NCI-H187 treated with DMSO at 0.1 percent for 48 hours (cell line): ENCODE results near the gene SLC2A8.

Source experiments
- DNase-seq: peaks from one replicate; lab custom pipeline; 2025; lab: John Stamatoyannopoulos, UW

The SLC2A8 gene

DNA sequence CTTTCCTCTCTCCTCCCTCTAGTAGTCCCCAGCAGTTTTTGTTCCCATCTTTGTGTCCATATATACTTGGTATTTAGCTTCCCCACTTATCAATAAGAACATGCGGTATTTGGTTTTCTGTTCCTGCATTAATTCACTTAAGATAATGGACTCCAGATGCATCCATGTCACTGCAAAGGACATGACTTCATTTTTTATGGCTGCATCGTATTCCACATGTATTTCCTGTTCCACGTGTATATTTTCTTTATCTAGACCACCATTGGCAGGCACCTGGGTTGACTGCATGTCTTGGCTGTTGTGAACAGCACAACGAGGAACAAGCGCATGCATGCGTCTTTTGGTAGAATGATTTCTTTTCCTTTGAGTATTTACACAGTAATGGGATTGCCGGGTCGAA, 33.4 kb downstream of the SLC2A8 start:
- DNase-seq: no peak

DNA sequence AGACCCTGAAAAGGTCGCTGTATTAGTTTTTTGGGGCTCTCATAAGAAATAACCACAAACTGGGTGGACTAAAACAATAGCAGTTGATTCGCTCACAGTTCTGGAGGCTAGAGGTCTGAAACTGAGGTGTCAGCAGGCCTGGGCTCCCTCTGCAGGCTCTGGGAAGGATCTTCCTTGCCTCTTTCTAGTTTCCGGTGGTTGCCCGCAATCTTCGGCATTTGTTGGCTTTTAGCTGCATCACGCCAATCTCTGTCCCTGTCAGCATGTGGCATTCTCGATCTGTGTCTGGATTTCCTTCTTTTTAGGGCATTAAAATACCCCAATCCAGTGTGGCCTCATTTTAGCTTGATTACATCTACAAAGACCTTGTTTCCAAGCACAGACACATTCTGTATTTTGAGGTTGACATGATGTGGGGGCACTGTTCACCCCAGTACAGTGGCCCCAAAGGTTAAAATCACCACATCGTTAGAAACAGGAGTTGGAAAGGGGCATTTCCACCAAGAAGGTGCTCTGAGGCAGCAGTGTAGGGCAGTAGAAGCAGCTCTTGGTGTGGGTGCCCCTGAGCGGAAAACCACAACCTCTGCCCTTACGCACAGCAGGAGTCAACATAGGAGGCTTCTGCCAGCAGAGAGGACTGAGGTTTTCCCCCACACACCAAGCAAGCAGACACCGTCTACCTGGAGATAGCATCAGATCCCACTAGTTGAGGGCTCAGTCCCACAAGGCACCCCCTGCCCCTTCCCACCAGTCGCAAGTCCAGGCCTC, 40.7 kb downstream of the SLC2A8 start:
- DNase-seq: no peak

DNA sequence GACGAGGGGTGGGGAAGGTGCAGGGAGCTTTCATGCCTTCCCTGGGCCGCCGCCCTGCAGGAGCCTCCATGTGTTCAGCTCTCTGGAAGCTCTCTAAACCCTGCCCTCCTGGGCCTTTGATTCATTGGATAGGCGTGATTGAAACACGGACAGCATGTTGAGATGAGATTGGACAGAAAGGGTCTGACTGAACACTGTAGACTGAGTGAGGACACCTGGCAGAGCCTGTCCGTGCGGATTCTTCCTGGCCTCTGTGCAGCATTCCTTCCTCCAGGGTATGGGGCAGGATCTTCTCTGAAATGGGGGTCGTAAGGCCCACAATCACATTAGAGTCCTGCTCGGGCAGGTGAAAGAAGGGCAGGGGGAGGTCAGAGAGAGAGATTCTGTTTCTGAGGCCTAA, 41.4 kb downstream of the SLC2A8 start:
- no peak for DNase-seq

DNA sequence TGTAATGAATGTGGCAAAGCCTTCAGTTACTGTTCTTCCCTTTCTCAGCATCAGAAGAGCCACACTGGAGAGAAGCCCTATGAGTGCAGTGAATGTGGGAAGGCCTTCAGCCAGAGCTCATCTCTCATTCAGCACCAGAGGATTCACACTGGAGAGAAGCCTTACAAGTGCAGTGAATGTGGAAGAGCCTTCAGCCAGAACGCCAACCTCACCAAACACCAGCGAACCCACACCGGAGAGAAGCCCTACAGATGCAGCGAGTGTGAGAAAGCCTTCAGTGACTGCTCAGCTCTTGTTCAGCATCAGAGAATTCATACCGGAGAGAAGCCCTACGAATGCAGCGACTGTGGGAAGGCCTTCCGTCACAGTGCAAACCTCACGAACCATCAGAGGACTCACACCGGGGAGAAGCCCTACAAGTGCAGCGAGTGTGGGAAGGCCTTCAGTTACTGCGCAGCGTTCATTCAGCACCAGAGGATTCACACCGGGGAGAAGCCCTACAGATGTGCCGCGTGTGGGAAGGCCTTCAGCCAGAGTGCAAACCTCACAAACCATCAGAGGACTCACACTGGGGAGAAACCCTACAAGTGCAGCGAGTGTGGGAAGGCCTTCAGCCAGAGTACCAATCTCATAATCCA, 47.4 kb downstream of the SLC2A8 start:
- DNase-seq: no peak

DNA sequence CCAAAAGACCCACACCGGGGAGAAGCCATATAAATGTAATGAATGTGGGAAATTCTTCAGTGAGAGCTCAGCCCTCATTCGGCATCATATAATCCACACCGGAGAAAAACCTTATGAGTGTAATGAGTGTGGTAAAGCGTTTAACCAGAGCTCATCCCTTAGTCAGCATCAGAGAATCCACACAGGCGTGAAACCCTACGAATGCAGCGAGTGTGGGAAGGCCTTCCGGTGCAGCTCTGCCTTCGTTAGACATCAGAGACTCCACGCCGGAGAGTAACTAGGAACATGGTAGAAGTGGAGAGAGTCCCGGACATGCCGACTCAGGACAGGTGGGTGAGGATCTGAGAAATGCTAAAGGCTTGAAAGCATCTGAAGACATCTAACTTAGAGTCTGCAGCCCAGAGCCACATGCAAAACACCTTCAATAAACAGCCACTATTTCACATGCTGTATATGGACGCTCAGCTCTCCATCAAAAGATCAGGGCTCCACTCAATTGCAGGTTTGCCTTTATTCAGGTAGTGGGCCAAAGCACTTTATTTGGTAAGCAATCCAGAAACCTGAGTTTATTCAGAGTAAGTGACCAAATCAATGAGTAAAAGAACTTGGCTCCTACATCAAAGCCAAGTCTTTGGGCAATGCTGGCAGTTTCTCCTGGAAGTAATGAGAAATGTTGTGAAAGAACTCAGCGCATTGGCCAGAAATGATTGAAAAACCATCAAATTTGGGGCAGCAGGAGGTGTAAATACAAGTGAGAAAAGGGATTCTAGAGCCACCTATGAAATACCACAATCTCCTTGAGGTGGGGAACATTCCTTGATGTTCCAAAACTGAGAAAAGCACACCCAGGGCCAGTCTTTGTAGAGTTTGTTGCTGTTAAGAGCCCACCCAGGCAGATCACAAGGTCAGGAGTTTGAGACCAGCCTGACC, 48.2 kb downstream of the SLC2A8 start:
- no peak for DNase-seq

DNA sequence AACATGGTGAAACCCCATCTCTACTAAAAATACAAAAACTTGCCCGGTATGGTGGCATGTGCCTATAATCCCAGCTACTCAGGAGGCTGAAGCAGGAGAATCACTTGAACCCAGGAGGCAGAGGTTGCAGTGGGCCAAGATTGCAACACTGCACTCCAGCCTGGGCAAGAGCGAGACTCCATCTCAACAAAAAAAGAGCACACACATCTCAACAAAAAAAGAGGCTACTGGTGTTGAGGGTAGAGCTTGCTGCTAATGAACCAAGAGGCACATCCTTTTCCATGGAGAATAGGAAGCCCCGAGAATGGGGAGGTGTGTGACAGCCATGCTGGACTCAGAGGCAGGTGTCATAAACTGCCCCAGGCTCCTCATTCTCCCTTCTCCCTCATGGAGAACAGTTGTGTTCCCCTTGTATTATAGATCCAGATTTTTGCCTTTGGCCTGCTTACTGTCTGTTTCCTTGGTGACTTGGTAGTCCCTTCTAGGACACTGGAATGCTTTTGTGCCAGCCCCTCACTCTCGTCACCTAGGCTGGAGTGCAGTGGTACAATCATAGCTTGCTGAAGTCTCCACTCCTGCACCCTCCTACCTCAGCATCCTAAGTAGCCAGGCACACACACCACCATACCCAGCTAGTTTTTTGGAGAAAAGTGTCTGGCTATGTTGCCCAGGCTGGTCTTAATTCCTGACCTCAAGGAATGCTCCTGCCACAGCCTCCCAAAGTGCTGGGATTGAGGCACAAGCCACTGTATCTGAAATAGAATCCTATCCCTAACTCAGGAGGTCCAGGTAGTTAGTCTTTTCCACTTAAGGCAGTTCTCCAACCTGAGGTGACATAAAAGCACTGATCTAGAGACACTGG, 49.1 kb downstream of the SLC2A8 start:
- DNase-seq: no peak

DNA sequence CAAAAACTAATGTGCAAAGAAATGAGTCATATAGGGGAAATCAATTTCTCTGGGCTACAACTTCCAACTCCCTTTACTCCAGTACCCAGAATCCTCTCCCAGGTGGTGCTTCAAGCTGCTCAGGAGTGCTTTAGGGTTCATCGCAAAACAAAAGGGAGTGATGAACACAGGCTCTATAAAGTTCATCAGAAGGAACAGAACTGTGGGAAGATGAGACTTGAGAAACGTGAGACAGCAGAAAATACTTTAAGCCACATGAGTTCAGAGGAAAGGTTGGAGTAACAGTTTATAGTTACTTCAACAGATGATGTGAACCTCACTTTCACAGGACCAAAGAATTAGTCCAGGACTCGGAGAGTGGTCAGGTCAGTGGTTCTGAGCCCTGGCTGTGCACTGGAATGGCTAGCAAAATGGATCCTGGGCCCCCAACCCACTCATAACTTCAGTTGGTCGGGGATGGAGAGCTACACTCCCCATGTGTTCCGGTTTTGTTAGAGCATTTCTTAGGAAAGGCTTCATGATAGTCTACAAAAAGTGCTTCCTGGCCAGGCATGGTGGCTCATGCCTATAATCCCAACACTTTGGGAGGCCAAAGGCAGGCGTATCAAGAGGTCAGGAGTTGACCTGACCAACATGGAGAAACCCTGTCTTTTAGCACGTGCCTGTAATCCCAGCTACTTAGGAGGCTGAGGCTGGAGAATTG, 49.9 kb downstream of the SLC2A8 start:
- no peak for DNase-seq

DNA sequence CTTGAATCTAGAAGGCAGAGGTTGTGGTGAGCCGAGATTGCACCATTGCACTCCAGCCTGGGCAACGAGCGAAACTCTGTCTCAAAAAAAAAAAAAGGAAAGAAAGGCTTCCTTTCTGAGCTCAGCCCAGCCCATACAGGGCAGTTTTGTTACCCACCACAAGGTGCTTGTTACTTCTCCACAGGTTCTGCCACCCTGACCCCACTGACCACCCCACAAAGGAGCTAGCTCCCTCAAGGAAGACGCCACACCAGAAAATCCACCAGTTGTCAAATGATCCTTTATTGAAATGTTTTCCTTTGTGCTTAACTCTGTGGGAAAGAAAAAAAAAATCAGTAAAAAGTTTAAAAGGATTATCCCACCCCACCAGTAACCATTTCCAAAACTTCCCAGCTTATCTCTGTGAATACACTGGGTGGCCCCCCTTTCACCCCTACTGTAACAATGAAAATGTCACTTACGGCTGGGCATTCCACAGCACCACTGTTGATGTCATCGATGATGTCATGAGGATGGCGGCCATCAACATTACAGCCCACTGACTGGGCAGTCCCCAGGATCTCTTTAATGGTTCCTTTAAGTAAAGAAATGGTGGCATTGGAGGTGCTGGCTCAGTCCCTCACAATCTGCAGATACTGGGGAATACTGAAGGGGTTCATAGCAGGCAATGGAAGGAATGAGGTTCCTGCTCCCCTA, 50.6 kb downstream of the SLC2A8 start:
- DNase-seq: no peak

DNA sequence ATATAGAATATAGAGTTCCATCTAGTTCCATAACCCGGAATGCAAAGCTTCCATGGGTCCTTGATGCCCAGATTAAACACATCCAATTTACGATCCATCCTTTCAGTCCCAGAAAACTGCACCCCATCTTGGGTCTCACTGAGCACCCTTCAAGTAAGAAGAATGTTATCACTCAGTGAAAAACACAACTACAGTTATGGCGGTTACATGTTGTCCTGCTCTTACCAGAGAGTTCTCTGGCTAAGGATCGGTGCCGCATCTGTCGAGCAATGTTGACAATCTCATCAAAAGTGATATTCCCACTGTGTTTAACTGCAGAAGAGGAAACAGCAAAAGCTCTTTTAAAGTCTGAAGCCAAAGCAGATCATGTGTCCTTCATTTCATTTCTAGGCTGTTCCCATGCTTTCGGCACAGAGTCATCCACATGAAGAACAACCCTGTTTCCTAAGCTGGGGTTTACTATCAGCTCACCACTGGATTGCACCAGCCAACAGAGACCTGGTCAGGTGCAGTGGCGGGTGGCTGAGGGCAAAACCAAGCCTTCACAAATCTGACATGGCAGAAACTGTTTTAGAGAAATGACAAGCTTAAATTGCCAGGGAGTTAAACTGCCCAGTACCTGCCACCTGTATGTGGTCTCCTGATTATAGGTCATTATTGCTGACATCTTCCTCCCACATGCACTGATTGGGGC, 51.3 kb downstream of the SLC2A8 start:
- DNase-seq: no peak

DNA sequence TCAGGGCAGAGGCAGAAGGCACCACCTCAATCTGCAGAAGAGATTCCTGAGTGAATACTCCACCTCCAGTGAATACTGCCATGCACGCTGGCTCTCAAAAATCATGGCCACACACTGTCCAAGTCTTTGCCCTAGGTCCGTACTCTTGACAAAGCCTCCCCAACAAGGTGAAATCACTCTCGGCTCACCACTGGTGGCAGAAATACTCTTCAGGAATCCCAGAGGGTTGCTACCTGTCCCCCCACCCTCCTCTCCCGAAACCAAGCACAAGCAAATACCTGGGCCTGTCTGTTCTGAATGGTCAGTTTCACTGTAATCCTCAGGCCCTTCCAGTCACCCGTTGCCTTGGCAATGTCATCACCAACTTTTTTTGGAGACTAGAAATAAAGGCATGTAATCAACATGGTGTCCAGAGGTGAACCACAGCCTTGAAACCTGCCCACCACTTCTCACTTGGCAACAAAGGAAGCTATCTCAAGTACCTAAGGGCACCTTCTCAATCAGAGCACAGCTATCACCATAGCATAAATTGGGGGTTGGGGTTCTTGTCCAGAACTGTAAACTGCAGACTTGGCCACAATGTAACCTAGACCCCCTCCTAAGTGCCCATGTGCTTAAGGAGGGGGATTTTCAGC, 52.5 kb downstream of the SLC2A8 start:
- no peak for DNase-seq

DNA sequence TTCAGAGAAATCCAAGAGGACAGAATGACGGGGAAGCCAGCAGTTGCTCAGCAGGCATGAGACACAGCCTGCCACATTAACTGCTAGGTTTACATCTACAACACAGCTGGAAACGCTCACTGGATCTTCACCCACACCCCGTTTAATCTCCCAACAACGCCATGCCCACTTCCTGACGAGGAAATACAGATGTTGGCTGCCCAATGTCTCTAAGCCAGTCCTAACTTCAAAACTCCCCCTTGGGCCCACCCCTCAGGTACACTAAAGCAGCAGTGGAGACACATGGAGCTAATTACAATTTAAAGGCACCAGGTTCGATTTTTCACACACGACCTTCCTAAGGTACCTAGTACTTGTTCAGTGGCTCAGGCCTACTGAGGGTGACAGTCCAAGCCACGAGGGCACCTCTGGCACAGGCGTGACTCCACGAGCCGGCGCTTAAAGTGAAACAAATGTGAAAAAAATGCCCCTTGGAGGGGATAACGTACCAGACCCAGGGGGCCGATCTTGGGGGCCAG, 53.3 kb downstream of the SLC2A8 start:
- no peak for DNase-seq

DNA sequence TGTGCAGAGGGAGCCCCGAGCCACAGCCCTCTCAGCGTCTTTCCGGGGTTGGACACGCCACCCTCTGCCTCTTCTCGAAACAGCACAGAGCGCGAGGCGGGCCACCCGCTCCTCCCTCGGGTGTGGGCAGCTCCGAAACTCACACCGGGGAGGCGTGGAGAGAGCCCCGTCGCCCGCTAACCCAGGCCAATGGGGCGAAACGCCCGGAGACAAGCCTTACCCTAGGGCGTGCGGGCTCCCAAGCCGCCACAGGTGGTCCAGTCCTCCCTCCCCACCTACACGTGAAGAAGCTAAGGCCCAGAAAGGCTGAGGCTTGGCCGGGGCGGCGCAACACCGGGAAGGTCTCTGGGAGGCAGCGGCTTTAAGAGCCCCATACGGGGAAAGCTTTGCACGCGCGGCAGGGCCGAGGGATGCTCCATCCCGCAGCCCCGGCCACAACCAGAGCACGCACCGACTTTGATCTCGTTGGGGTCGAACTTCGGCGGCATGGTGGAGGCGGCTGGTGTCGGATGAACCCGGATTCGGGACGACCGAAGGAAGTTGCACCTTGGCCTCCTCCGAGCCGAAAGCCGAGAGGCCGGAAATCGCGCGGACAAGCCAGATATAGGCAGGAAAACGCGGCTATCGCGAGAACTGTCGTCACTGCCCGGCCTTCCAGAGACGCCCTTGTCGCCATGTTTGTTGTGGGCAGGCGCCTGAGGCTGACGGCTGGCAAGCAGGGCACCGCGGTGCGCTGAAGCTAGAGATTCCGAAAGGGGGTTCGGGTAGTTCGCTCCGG, 54.0 kb downstream of the SLC2A8 start, which contains the start of the genes LRSAM1 and RPL12:
LRSAM1 (plus strand) TSS at position 681 of the 778 bp plus-strand sequence. CDS start 3,018 bp downstream, outside the sequence.
RPL12 (minus strand) TSS at position 577 of the 778 bp plus-strand sequence; CDS start at position 488, 89 bp downstream.
- DNase-seq: peak; percentile 15

DNA sequence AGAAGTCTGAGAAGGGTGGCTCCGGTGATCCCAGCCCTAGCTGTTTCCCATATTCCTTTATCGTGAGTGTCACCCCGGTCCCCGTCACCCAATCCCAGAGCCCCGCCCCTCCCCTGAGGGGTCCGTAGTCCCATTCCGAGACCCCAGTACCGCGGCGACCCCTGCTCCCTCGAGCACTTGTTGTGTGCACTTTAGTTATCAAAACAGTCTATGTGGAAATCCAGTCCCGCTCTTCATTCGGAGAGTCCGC, 54.6 kb downstream of the SLC2A8 start:
- DNase-seq: no peak

DNA sequence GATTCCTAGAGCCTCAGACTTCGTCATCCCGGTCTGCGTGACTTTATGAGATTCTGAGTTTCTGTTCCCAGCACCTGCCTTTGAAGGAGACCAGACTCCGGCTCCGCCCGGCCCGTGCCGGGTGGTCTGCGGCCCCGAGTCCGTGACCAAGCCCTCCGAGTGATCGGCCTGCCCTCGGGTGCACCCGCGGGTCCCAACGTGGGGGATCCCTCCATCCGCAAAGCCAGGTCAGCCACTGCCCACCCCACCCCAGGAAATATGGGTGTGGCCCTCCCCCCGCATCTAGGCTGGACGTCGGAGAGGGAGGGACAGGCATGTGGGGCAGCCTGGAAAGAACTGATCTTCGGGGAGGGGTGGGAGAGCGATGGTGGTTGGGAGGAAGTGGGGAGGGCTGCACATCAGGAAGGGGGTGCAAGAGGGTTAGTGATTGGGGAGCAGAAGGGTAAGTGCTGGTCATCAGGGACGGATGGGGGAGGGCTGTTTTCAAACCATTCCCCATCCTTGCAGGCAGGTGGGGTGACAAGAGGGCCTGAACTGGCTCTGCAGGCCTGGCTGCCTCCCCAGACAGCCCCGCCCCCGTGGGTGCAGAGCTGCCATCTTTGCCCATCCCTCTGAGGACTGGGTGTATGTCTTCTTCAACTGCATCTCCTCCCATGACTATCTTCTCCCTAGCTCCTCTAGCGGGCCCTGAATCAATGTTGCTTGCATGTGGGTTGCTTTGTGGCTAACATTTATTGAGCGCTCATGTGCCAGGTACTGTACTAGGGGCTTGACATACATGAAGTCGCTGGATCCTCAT, 55.1 kb downstream of the SLC2A8 start:
- DNase-seq: peak; percentile 1

DNA sequence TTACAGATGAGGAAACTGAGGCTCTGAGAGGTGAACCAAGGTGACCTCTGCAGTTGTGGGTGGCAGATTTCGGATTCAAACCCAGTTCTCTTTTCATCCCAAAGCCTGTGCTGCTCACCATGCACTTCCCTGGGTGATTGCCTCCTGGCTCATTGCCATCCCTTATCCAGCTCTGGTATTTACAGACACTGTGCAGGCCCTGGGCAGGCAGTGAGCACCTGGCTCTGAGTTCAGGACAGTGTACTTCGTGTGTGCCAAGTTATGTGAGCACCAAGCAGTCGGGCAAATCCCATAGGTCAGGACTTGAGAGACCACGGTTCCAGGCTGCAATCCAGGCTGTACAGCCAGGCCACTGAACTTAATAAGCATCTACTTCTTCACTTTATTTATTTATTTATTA, 55.7 kb downstream of the SLC2A8 start:
- no peak for DNase-seq

DNA sequence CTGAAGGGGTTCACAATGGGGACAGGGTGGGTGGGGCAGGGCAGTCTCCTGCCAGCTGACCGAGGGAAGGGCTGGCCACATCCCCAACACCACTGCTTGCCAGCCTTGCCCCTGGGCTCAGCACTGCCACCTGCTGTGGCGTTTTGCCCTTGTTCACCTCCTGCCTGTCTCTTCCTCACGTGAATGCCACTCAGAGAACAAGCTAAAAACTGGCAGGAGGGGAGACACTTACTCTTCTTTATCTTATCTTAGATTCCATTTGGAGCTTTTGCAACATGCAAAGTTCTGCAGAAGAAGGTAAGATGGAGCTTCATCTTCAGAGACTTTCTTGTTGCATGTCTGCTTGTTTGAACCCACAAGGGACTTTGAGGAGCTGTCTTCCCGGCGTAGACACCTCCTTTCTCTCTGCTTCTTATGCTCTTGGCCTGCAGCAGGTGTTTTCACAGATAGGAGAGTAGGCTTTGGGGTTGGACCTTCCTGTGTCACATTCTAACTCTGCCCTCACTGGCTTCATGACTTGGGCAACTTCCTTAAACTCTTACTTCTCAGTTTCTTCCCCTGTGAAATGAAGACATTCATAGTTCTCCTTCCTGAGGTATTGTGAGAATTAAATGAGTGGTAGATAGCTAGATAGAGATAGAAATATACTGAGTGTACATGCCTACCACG, 58.5 kb downstream of the SLC2A8 start:
- no peak for DNase-seq
